HepG2 (cell line): Measurements from ENCODE around the gene FOLR3. TPM values are rescaled to one million over a fixed set of nuclear protein-coding genes. Genes with fewer than 3 reads are reported as not detected.

Experiments
- ATF4 ChIP-seq, 2 experiments: fragments of 450-650 bp in 1 of 2; sonication (generic) in 1 of 2; formaldehyde crosslinking; IDR thresholded peaks; 2 replicates each; pipeline versions ENCODE4 v1.5.0 to v1.8.0; 2020 to 2022; ENCODE audit warnings: mild to moderate bottlenecking in 1 of 2, missing genetic modification reagents in 1 of 2
- ATF7 ChIP-seq, 2 experiments: fragments of 450-650 bp in 1 of 2; sonication (generic) in 1 of 2; formaldehyde crosslinking in 1 of 2; IDR thresholded peaks; 2 replicates each; pipeline versions ENCODE4 v1.4.0 to v1.6.1; 2016 to 2020; ENCODE audit warnings: antibody characterized with exemption in 1 of 2, mild to moderate bottlenecking in 1 of 2, missing genetic modification reagents in 1 of 2
- FOXA1 ChIP-seq, 2 experiments: fragments of 450-650 bp in 1 of 2; sonication (generic) in 1 of 2; formaldehyde crosslinking in 1 of 2; IDR thresholded peaks; 2 replicates each; pipeline versions ENCODE4 v1.4.0 to v1.6.1; 2016 to 2020; ENCODE audit warnings: missing genetic modification reagents in 1 of 2
- FOXO4 ChIP-seq: sonication (generic); formaldehyde crosslinking; conservative IDR thresholded peaks from 2 replicates; pipeline ENCODE4 v1.8.1; 2023; ENCODE audit warnings: missing genetic modification reagents
- HCFC1 ChIP-seq: fragments of 150-350 bp; IDR thresholded peaks from 2 replicates; pipeline ENCODE4 v1.6.1; 2014; ENCODE audit warnings: low read depth, low read length
- HDAC1 ChIP-seq: sonication (generic); formaldehyde crosslinking; IDR thresholded peaks from 2 replicates; pipeline ENCODE4 v1.5.1; 2020; ENCODE audit warnings: mild to moderate bottlenecking, missing genetic modification reagents
- MAFG ChIP-seq: sonication (generic); formaldehyde crosslinking; IDR thresholded peaks from 2 replicates; pipeline ENCODE4 v1.5.1; 2020; ENCODE audit warnings: mild to moderate bottlenecking, missing genetic modification reagents
- NCOA5 ChIP-seq: sonication (generic); formaldehyde crosslinking; IDR thresholded peaks from 2 replicates; pipeline ENCODE4 v1.4.0; 2020; ENCODE audit warnings: missing genetic modification reagents
- NFE2L2 ChIP-seq: fragments of 150-350 bp; IDR thresholded peaks from 2 replicates; pipeline ENCODE4 v1.6.1; 2014; ENCODE audit warnings: low read length
- NR2F6 ChIP-seq, 2 experiments: IDR thresholded peaks; 2 replicates each; pipeline ENCODE4 v1.6.1; 2016; ENCODE audit warnings: antibody characterized with exemption in 1 of 2, mild to moderate bottlenecking in 1 of 2
- PHF5A ChIP-seq: IDR thresholded peaks from one replicate; pipeline ENCODE4 v1.6.1; 2018; ENCODE audit warnings: low read depth, missing genetic modification reagents; ENCODE audit not compliant: unreplicated experiment
- POLR2A ChIP-seq, 2 experiments: IDR thresholded peaks; 2 replicates each; pipeline ENCODE4 v1.6.1; 2011; ENCODE audit warnings: low read depth in 2 of 2, low read length in 2 of 2, mild to moderate bottlenecking in 1 of 2, moderate library complexity in 1 of 2; ENCODE audit not compliant: insufficient read depth in 1 of 2
- RAD21 ChIP-seq: fragments of 450-650 bp; formaldehyde crosslinking; IDR thresholded peaks from 2 replicates; pipeline ENCODE4 v1.5.0; 2020; ENCODE audit warnings: mild to moderate bottlenecking
- SALL2 ChIP-seq: sonication (generic); formaldehyde crosslinking; IDR thresholded peaks from 2 replicates; pipeline ENCODE4 v1.8.1; 2023; ENCODE audit warnings: mild to moderate bottlenecking, missing genetic modification reagents, inconsistent platforms
- SOX13 ChIP-seq, 3 experiments: fragments of 450-650 bp in 1 of 3; sonication (generic) in 1 of 3; formaldehyde crosslinking in 1 of 3; IDR thresholded peaks in 2 of 3; conservative IDR thresholded peaks in 1 of 3; 2 replicates each; pipeline versions ENCODE4 v1.5.0 to v1.6.1; 2016 to 2020; ENCODE audit warnings: antibody characterized with exemption in 1 of 3, mild to moderate bottlenecking in 1 of 3, missing compliant biosample characterization in 1 of 3, missing genetic modification reagents in 1 of 3, moderate library complexity in 1 of 3
- ZHX2 ChIP-seq, 2 experiments: sonication (generic) in 1 of 2; formaldehyde crosslinking in 1 of 2; IDR thresholded peaks; 2 replicates each; pipeline versions ENCODE4 v1.6.1 to v1.9.0; 2014 to 2022; ENCODE audit warnings: antibody characterized with exemption in 1 of 2, borderline replicate concordance in 1 of 2, inconsistent platforms in 1 of 2, low read depth in 1 of 2, missing genetic modification reagents in 1 of 2
- ZNF17 ChIP-seq: sonication (generic); formaldehyde crosslinking; IDR thresholded peaks from 2 replicates; pipeline ENCODE4 v1.5.0; 2020; ENCODE audit warnings: mild to moderate bottlenecking, missing genetic modification reagents
- ZNF557 ChIP-seq: sonication (generic); formaldehyde crosslinking; IDR thresholded peaks from 2 replicates; pipeline ENCODE4 v1.4.0; 2020; ENCODE audit warnings: missing genetic modification reagents
- ZNF747 ChIP-seq: sonication (generic); formaldehyde crosslinking; IDR thresholded peaks from 2 replicates; pipeline ENCODE4 v1.8.1; 2023; ENCODE audit warnings: missing genetic modification reagents, mild to moderate bottlenecking, borderline replicate concordance
- ZNF75D ChIP-seq: sonication (generic); formaldehyde crosslinking; IDR thresholded peaks from 2 replicates; pipeline ENCODE4 v1.8.1; 2023; ENCODE audit warnings: missing genetic modification reagents, mild to moderate bottlenecking, borderline replicate concordance
- polyA plus RNA-seq, 8 experiments: library from polyadenylated mRNA; depleted of rRNA in 3 of 8; stranded (reverse) in 7 of 8; unstranded in 1 of 8; fragments of >200 nt; fragmentation: Illumina TruSeq in 4 of 8; extraction: Trizol in 4 of 8; gene quantifications; 2 replicates each; pipeline versions ENCODE4 v1.2.1 to v1.2.3, GENCODE V29; 2011 to 2016; ENCODE audit warnings: low read depth in 4 of 8, missing spikeins in 1 of 8, mixed read lengths in 1 of 8; ENCODE audit not compliant: insufficient read depth in 1 of 8
- total RNA-seq, 5 experiments: library from RNA; depleted of rRNA; stranded (reverse); fragments of >200 nt; fragmentation: Illumina TruSeq; extraction: Trizol; gene quantifications; 2 replicates each; pipeline ENCODE4 v1.2.3, GENCODE V29; 2016; ENCODE audit warnings: low read depth in 1 of 5

The FOLR3 gene
- total and polyA plus RNA-seq, 2 of the 13 experiments (the other 11 are each of a cell fraction or from before 2014, with no cell fraction given), result not detected

GRCh38 chr11:72112143-72112977 lies 23.2 kb upstream of the FOLR3 start, which contains the start of gene ANAPC15 (continued):
- TF ChIP-seq ZHX2 (IDR thresholded peaks at IDR 0.05; ENCODE audit: low read depth) (peak; percentile 70; the same call in 1 of the 2 replicates), ZHX2 (CRISPR knock-in tag; IDR thresholded peaks at IDR 0.05; ENCODE audit: borderline replicate concordance) (0 out of 2 replicates have a peak, but pooled peaks have one; percentile 25), FOXO4 (CRISPR knock-in tag) (no peak), RAD21 (CRISPR knock-in tag) (no peak; the same call in 1 of the 2 replicates), ATF7 (IDR thresholded peaks at IDR 0.05) (no peak), ATF7 (CRISPR knock-in tag; IDR thresholded peaks at IDR 0.05) (no peak), SALL2 (CRISPR knock-in tag) (peak; percentile 55; the same call in 1 of the 2 replicates), ZNF17 (CRISPR knock-in tag) (no peak), ZNF75D (no peak), ZNF747 (CRISPR knock-in tag) (peak; percentile 69; the same call in 1 of the 2 replicates), MAFG (CRISPR knock-in tag) (no peak), HDAC1 (CRISPR knock-in tag) (peak; percentile 65), HCFC1 (peak; percentile 57), ZNF557 (CRISPR knock-in tag) (no peak), PHF5A (CRISPR knock-in tag) (peak; percentile 22), ATF4 (CRISPR knock-in tag; IDR thresholded peaks at IDR 0.05) (no peak), SOX13 (IDR thresholded peaks at IDR 0.05) (no peak), SOX13 (CRISPR knock-in tag; conservative IDR thresholded peaks at IDR 0.05 in 1 of 2, IDR thresholded peaks at IDR 0.05 in 1 of 2) (peak in 1 of 2 experiments; percentile 83; a peak in 2 of 4 replicates), FOXA1 (IDR thresholded peaks at IDR 0.05) (no peak), FOXA1 (CRISPR knock-in tag; IDR thresholded peaks at IDR 0.05) (peak; percentile 61), NR2F6 (IDR thresholded peaks at IDR 0.05) (0 out of 2 replicates have a peak, but pooled peaks have one; percentile 40), NR2F6 (CRISPR knock-in tag; IDR thresholded peaks at IDR 0.05) (0 out of 2 replicates have a peak, but pooled peaks have one; percentile 31), NCOA5 (no peak), NFE2L2 (no peak), POLR2A (IDR thresholded peaks at IDR 0.05; ENCODE audit: insufficient read depth in 1 of 2, low read depth in 2 of 2, low read length in 2 of 2) (peak; percentile 88 to 98)
